ENCODE measurements around the gene ARHGEF12.

The ARHGEF12 gene

GRCh38 chr11:120384476-120384875 lies 48.3 kb downstream of the ARHGEF12 start:
- TF ChIP-seq EP300 (IDR thresholded peaks at IDR 0.05; ENCODE audit: borderline replicate concordance): no peak
- no peak for TF ChIP-seq YY1 (IDR thresholded peaks at IDR 0.05; ENCODE audit: low read depth)

- TF ChIP-seq EP300 (IDR thresholded peaks at IDR 0.05; ENCODE audit: borderline replicate concordance): no peak
- no peak for TF ChIP-seq TEAD4 (IDR thresholded peaks at IDR 0.05)
These were observed 48.9 kb downstream of the ARHGEF12 start for GRCh38 chr11:120385110-120385509.

GRCh38 chr11:120385655-120386054 lies 49.4 kb downstream of the ARHGEF12 start:
- TF ChIP-seq ZBTB7A (IDR thresholded peaks at IDR 0.05; ENCODE audit: low read depth) (no peak), RAD21 (IDR thresholded peaks at IDR 0.05; ENCODE audit: low read depth) (no peak), FOXM1 (IDR thresholded peaks at IDR 0.05; ENCODE audit: borderline replicate concordance, low read depth) (no peak), TAF1 (IDR thresholded peaks at IDR 0.05; ENCODE audit: low read depth) (no peak), NFIC (IDR thresholded peaks at IDR 0.05) (no peak), TEAD4 (IDR thresholded peaks at IDR 0.05) (no peak)

- TF ChIP-seq MAX (IDR thresholded peaks at IDR 0.05) (no peak), RAD21 (IDR thresholded peaks at IDR 0.05; ENCODE audit: low read depth) (no peak), EGR1 (IDR thresholded peaks at IDR 0.05) (no peak), FOXM1 (IDR thresholded peaks at IDR 0.05; ENCODE audit: borderline replicate concordance, low read depth) (no peak), CEBPB (IDR thresholded peaks at IDR 0.05) (no peak), REST (IDR thresholded peaks at IDR 0.05; ENCODE audit: low read depth) (no peak), USF1 (IDR thresholded peaks at IDR 0.05) (no peak), EP300 (IDR thresholded peaks at IDR 0.05; ENCODE audit: borderline replicate concordance) (no peak), YY1 (IDR thresholded peaks at IDR 0.05; ENCODE audit: low read depth) (no peak), NFIC (IDR thresholded peaks at IDR 0.05) (no peak), TCF12 (IDR thresholded peaks at IDR 0.05; ENCODE audit: low read depth) (no peak)
These were observed 50.1 kb downstream of the ARHGEF12 start for GRCh38 chr11:120386318-120386717.

GRCh38 chr11:120386774-120387371 lies 50.7 kb downstream of the ARHGEF12 start:
- TF ChIP-seq TEAD4 (IDR thresholded peaks at IDR 0.05) (no peak), MAX (IDR thresholded peaks at IDR 0.05) (no peak), USF1 (IDR thresholded peaks at IDR 0.05) (no peak), TCF12 (IDR thresholded peaks at IDR 0.05; ENCODE audit: low read depth) (no peak), EGR1 (IDR thresholded peaks at IDR 0.05) (no peak), FOXM1 (IDR thresholded peaks at IDR 0.05; ENCODE audit: borderline replicate concordance, low read depth) (no peak), TAF1 (IDR thresholded peaks at IDR 0.05; ENCODE audit: low read depth) (no peak), RAD21 (IDR thresholded peaks at IDR 0.05; ENCODE audit: low read depth) (no peak), YY1 (IDR thresholded peaks at IDR 0.05; ENCODE audit: low read depth) (no peak), EP300 (IDR thresholded peaks at IDR 0.05; ENCODE audit: borderline replicate concordance) (no peak), CREB1 (IDR thresholded peaks at IDR 0.05; ENCODE audit: low read depth) (no peak), REST (IDR thresholded peaks at IDR 0.05; ENCODE audit: low read depth) (no peak), ZBTB7A (IDR thresholded peaks at IDR 0.05; ENCODE audit: low read depth) (no peak), NFIC (IDR thresholded peaks at IDR 0.05) (no peak), CEBPB (IDR thresholded peaks at IDR 0.05) (no peak)

- no peak for TF ChIP-seq NFIC (IDR thresholded peaks at IDR 0.05)
These were observed 52.0 kb downstream of the ARHGEF12 start for GRCh38 chr11:120388261-120388660.

Data from Ishikawa (cell line).